Upper lobe of left lung (tissue), 6 donors: Measurements from ENCODE around the gene PHAF1. TPM values are rescaled to one million over a fixed set of nuclear protein-coding genes. Genes with fewer than 3 reads are reported as not detected.
A peak's percentile ranks its signal among the peaks of the same experiment; 100 is the strongest.

Experiments used
- ATAC-seq, 2 donors: fragments of 200-7000 bp; cut with Tn5 transposase; one replicate each; pipeline ENCODE4 v1.9.1; 2022; ENCODE audit warnings: mild to moderate bottlenecking in 2 of 2, moderate library complexity in 2 of 2; ENCODE audit not compliant: low FRiP score in 2 of 2
- DNase-seq, 2 donors: peaks; one replicate each; pipeline ENCODE4 v3.0.0-alpha.2; 2019 to 2020
- H3K27ac ChIP-seq, 4 donors: fragments of 200-600 bp; sonication (generic); one replicate each; pipeline ENCODE4 v1.5.1; 2016 to 2019
- H3K27me3 ChIP-seq, 4 donors: fragments of 200-600 bp; sonication (generic); one replicate each; pipeline ENCODE4 v1.5.1; 2017 to 2019
- H3K36me3 ChIP-seq, 4 donors: fragments of 200-600 bp; sonication (generic); one replicate each; pipeline ENCODE4 v1.5.1; 2016 to 2019
- H3K4me1 ChIP-seq, 4 donors: fragments of 200-600 bp; sonication (generic); one replicate each; pipeline ENCODE4 v1.5.1; 2018 to 2019
- H3K4me3 ChIP-seq, 4 donors: fragments of 200-600 bp; sonication (generic); one replicate each; pipeline ENCODE4 v1.5.1; 2017 to 2019; ENCODE audit warnings: mild to moderate bottlenecking in 2 of 4, moderate library complexity in 1 of 4
- H3K9me3 ChIP-seq, 4 donors: fragments of 200-600 bp; sonication (generic); one replicate each; pipeline ENCODE4 v1.5.1; 2018 to 2019
- EP300 ChIP-seq, 4 donors: sonication (generic); formaldehyde crosslinking; IDR thresholded peaks; one replicate each; pipeline ENCODE4 v1.5.1; 2017; ENCODE audit warnings: antibody characterized with exemption in 4 of 4, control low read depth in 2 of 4
- POLR2A ChIP-seq, 4 donors: fragments of 450-650 bp; IDR thresholded peaks; one replicate each; pipeline ENCODE4 v1.5.1; 2016 to 2017; ENCODE audit warnings: antibody characterized with exemption in 4 of 4, mild to moderate bottlenecking in 2 of 4
- POLR2AphosphoS5 ChIP-seq, 2 donors: sonication (generic); formaldehyde crosslinking; IDR thresholded peaks; one replicate each; pipeline ENCODE4 v1.5.1; 2017; ENCODE audit warnings: antibody characterized with exemption in 2 of 2
- WGBS, 2 donors: methylation state at CpG; one replicate each; pipeline ENCODE4 v1.1.5; 2017 to 2018; 5-methylcytosine and 5-hydroxymethylcytosine counted together
- total RNA-seq, 6 donors: library from RNA; depleted of rRNA in 4 of 6; stranded (reverse); fragments of >200 nt in 4 of 6; gene quantifications; one replicate each; pipeline versions ENCODE4 v1.1.0 to v1.2.1, GENCODE V29; 2016 to 2021
- TF ChIP-seq, protein P1 (sequence below), 6 experiments: fragments of 450-650 bp in 4 of 6; fragments of 200-600 bp in 2 of 6; sonication (generic) in 2 of 6; IDR thresholded peaks; one replicate each; pipeline ENCODE4 v1.5.1; 2016 to 2019; ENCODE audit warnings: antibody characterized with exemption in 6 of 6
- donor health status: DM: no; HTN: no; CAD: no; lungs with moderate emphysema.
- donor health status: DM: no; HTN: yes; CAD: no; lungs with severe emphysema.

The PHAF1 gene
- total RNA-seq, 6 donors from 2014 or later, result 16.0 to 32.3 (median 21.9) TPM

DNA sequence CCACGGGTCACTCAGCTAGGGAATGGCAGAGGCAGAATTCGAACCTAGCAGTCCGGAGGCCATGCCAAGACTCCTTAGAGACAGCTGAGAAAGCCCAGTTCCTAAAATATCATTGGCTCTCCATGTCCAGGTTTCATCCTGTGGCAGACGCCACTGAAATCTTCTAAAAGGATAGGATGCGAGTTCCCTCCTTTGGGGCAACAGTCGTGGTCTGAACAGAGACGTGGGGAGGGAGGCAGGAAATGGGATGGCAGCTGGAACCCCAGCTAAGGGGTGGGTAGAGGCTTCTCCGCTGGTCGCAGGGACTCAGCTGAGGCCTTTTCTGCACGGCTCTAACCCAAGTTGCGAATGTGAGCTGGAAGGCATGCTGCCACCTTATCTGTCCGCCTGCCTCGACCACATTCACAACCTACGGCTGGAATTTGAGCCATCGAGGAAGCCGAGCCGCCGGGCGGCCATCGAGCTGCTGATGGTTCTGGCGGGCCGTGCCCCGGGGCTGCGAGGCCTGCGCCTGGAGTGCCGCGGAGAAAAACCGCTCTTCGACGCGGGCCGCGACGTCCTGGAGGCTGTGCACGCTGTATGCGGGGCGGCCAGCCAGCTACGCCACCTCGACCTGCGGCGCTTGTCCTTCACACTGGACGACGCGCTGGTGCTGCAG is 52.9 kb downstream of the PHAF1 start:
- ATAC-seq (no peak), DNase-seq (no peak)
- H3K27ac ChIP-seq, result no peak overlapping the region
- 45 to 50% methylated on average over 10 to 36 of the region's 44 CpGs for WGBS, 2 donors
- TF ChIP-seq EP300 (IDR thresholded peaks at IDR 0.05) (no peak), POLR2AphosphoS5 (IDR thresholded peaks at IDR 0.05) (no peak), POLR2A (IDR thresholded peaks at IDR 0.05) (no peak)
- TF ChIP-seq, protein P1, sequence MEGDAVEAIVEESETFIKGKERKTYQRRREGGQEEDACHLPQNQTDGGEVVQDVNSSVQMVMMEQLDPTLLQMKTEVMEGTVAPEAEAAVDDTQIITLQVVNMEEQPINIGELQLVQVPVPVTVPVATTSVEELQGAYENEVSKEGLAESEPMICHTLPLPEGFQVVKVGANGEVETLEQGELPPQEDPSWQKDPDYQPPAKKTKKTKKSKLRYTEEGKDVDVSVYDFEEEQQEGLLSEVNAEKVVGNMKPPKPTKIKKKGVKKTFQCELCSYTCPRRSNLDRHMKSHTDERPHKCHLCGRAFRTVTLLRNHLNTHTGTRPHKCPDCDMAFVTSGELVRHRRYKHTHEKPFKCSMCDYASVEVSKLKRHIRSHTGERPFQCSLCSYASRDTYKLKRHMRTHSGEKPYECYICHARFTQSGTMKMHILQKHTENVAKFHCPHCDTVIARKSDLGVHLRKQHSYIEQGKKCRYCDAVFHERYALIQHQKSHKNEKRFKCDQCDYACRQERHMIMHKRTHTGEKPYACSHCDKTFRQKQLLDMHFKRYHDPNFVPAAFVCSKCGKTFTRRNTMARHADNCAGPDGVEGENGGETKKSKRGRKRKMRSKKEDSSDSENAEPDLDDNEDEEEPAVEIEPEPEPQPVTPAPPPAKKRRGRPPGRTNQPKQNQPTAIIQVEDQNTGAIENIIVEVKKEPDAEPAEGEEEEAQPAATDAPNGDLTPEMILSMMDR (IDR thresholded peaks at IDR 0.05), result no peak
- H3K36me3 ChIP-seq, result no peaks in the 10 kb centered on the region
- H3K27me3 ChIP-seq, result peaks cover 0 to 27% (median 10%) of the 10 kb centered on the region in 4 donors
- H3K9me3 ChIP-seq, result no peaks in the 10 kb centered on the region
- peaks cover 55 to 75% (median 65%) of the 10 kb centered on the region in 4 donors for H3K4me1 ChIP-seq
- peak overlapping the region in 3 of 4 donors; percentile 22 to 45 (median 42) for H3K4me3 ChIP-seq

DNA sequence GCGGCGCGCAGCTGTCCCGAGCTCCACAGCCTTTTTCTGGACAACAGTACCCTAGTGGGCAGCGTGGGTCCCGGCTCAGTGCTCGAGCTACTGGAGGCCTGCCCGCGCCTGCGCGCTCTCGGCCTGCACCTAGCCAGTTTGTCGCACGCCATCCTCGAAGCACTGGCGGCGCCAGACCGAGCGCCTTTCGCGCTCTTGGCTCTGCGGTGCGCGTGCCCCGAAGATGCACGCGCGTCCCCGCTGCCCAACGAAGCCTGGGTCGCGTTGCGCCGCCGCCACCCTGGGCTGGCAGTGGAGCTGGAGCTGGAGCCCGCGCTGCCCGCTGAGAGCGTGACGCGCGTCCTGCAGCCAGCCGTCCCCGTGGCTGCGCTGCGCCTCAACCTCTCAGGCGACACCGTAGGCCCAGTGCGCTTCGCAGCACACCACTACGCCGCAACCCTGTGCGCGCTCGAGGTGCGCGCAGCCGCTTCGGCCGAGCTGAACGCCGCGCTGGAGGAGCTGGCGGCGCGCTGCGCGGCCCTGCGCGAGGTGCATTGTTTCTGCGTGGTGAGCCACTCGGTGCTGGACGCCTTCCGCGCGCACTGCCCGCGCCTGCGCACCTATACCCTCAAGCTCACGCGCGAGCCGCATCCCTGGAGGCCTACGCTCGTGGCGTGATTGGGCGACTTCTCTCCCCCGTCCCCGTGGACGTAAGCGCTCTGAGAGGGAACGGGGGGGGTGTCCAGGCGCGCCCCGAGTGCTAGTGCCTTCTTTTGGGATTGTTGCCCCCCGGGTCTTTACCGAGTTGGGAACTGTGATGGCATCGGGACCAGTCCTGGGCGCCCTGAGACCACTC is 53.6 kb downstream of the PHAF1 start:
- no peak for TF ChIP-seq POLR2AphosphoS5 (IDR thresholded peaks at IDR 0.05)
- TF ChIP-seq POLR2A (IDR thresholded peaks at IDR 0.05), result no peak
- TF ChIP-seq, protein P1 (IDR thresholded peaks at IDR 0.05), result peak in 1 of 6 experiments; percentile 2
- no peak for TF ChIP-seq EP300 (IDR thresholded peaks at IDR 0.05)
- Histone ChIP-seq H3K27ac (peak overlapping the region in 1 of 4 donors; percentile 46), H3K4me3 (peak overlapping the region in 3 of 4 donors; percentile 22 to 45 (median 42)), H3K27me3 (peaks cover 0 to 27% (median 10%) of the 10 kb centered on the region in 4 donors), H3K4me1 (peaks cover 50 to 70% (median 61%) of the 10 kb centered on the region in 4 donors), H3K9me3 (no peaks in the 10 kb centered on the region), H3K36me3 (no peaks in the 10 kb centered on the region)
- peak in 1 of 2 donors; percentile 92 for DNase-seq
- ATAC-seq, result no peak
- 9 to 36% methylated on average over 26 to 43 of the region's 99 CpGs for WGBS, 2 donors

DNA sequence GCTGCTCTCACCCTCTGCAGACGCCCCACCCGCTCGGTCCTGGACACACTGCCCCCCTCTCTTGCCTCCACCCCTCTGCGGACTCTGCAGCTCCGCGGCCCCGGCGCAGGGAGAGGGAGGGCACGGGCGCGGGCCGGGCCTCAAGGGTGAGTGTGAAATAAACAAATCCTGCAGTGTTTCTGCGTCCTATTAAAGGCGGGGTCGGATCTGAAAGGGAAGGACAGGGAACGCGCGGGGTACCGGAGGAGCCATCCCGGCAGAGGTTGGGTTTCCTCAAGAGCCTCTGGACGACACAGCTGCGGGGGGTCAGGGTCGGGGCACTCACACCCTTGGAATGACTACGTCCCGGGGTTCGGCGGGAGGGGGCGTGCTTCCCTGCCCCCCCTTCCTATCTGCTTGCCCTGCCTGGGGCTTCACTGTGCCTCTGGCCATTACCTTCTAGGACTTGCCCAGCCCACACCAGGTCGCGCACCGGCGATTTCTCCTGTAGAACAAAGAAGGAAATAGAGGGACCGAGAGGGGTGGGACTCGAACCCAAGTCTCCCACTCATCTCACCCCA is 54.3 kb downstream of the PHAF1 start:
- Histone ChIP-seq H3K4me3 (peak overlapping the region in 3 of 4 donors; percentile 22 to 45 (median 42)), H3K27ac (peak overlapping the region in 2 of 4 donors; percentile 46 to 53), H3K9me3 (no peaks in the 10 kb centered on the region), H3K4me1 (peaks cover 43 to 63% (median 56%) of the 10 kb centered on the region in 4 donors), H3K36me3 (no peaks in the 10 kb centered on the region), H3K27me3 (peaks cover 0 to 27% (median 10%) of the 10 kb centered on the region in 4 donors)
- no peak for ATAC-seq
- TF ChIP-seq POLR2A (IDR thresholded peaks at IDR 0.05), result no peak
- TF ChIP-seq POLR2AphosphoS5 (IDR thresholded peaks at IDR 0.05), result no peak
- no peak for TF ChIP-seq EP300 (IDR thresholded peaks at IDR 0.05)
- TF ChIP-seq, protein P1 (IDR thresholded peaks at IDR 0.05), result no peak
- WGBS, 2 donors, result 1 to 2% methylated on average over 17 to 34 of the region's 34 CpGs
- peak in 1 of 2 donors; percentile 88 for DNase-seq

DNA sequence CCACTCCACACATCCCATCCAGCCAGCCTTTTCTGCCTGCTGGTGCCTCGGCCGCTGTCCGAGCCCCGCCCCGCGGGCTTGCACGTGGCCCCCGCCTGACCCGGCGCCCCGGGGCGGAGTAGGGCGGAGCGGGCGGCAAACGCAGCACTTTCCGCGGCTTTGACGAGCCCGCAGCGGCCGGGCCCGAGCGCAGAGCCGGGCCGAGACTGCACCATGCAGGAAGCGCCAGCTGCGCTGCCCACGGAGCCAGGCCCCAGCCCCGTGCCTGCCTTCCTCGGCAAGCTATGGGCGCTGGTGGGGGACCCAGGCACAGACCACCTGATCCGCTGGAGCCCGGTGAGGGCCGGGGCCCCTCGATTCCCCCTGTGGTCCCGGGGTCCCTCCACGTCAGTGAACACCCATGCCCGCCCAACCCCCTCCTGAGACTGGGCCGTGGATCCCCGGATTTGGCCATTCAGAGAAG is 54.9 kb downstream of the PHAF1 start, which contains the start of gene HSF4:
TSS of gene HSF4 (plus strand) at position 147 of the 463 bp plus-strand sequence. CDS start at position 214, 67 bp downstream.
- Histone ChIP-seq H3K4me1 (peaks cover 48 to 65% (median 60%) of the 10 kb centered on the region in 4 donors), H3K27me3 (peaks cover 0 to 27% (median 10%) of the 10 kb centered on the region in 4 donors), H3K36me3 (no peaks in the 10 kb centered on the region), H3K9me3 (no peaks in the 10 kb centered on the region), H3K27ac (peak within 1 kb of the TSS in 3 of 4 donors; percentile 46 to 54 (median 53)), H3K4me3 (peak within 1 kb of the TSS in 3 of 4 donors; percentile 22 to 45 (median 42))
- ATAC-seq (peak in 1 of 2 donors; percentile 66), DNase-seq (peak; percentile 78 to 94)
- peak in 1 of 4 donors; percentile 69 for TF ChIP-seq POLR2A (IDR thresholded peaks at IDR 0.05)
- TF ChIP-seq, protein P1 (IDR thresholded peaks at IDR 0.05), result no peak
- WGBS, 2 donors, result 0% methylated on average over 1 to 2 of the region's 41 CpGs
